Measurements from ENCODE around the gene CD83. TPM values are rescaled to one million over a fixed set of nuclear protein-coding genes. Genes with fewer than 3 reads are reported as not detected.

CD83 gene
- total RNA-seq, 1 donor from 2014 or later = 1.8 TPM

GRCh38 chr6:14170128-14170527, 52.6 kb downstream of the CD83 start:
- Histone ChIP-seq H3K79me2 (ENCODE audit: insufficient read depth, low read length) (no peaks in the 10 kb centered on the region), H4K20me1 (ENCODE audit: insufficient read depth, low read length) (no peaks in the 10 kb centered on the region), H2AFZ (ENCODE audit: low read depth, low read length) (no peak overlapping the region), H3K9me3 (ENCODE audit: insufficient read depth, low read depth, low read length) (peaks cover 11% of the 10 kb centered on the region), H3K4me1 (ENCODE audit: insufficient read depth, low read length) (peaks cover under 1% of the 10 kb centered on the region), H3K36me3 (ENCODE audit: insufficient read depth, low read length) (no peaks in the 10 kb centered on the region), H3K27ac (ENCODE audit: low read depth, low read length) (no peak overlapping the region), H3K4me2 (ENCODE audit: low read length) (no peak overlapping the region), H3K9ac (ENCODE audit: low read length) (no peak overlapping the region), H3K27me3 (ENCODE audit: insufficient read depth, low read length) (no peaks in the 10 kb centered on the region), H3K4me3 (ENCODE audit: insufficient read depth, low read depth, low read length) (no peak overlapping the region)
- TF ChIP-seq, protein P1, sequence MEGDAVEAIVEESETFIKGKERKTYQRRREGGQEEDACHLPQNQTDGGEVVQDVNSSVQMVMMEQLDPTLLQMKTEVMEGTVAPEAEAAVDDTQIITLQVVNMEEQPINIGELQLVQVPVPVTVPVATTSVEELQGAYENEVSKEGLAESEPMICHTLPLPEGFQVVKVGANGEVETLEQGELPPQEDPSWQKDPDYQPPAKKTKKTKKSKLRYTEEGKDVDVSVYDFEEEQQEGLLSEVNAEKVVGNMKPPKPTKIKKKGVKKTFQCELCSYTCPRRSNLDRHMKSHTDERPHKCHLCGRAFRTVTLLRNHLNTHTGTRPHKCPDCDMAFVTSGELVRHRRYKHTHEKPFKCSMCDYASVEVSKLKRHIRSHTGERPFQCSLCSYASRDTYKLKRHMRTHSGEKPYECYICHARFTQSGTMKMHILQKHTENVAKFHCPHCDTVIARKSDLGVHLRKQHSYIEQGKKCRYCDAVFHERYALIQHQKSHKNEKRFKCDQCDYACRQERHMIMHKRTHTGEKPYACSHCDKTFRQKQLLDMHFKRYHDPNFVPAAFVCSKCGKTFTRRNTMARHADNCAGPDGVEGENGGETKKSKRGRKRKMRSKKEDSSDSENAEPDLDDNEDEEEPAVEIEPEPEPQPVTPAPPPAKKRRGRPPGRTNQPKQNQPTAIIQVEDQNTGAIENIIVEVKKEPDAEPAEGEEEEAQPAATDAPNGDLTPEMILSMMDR (IDR thresholded peaks at IDR 0.05; ENCODE audit: insufficient read depth, low read depth, low read length) = no peak
- no peak for TF ChIP-seq EZH2 (IDR thresholded peaks at IDR 0.05; ENCODE audit: insufficient read depth, low read length)
- H3K9me3 Mint-ChIP-seq (ENCODE audit: unreplicated experiment) = peaks cover 20% of the 10 kb centered on the region
- no peak for DNase-seq (ENCODE audit: low read depth)
- no peaks in the 10 kb centered on the region for H3K36me3 Mint-ChIP-seq (ENCODE audit: low read depth, unreplicated experiment)
- peaks cover 6% of the 10 kb centered on the region for H3K27me3 Mint-ChIP-seq (ENCODE audit: low read depth, unreplicated experiment)
- H3K4me1 Mint-ChIP-seq (ENCODE audit: low read depth, unreplicated experiment) = peaks cover under 1% of the 10 kb centered on the region
- FAIRE-seq = no peak
- no peak overlapping the region for H3K27ac Mint-ChIP-seq (ENCODE audit: unreplicated experiment)
- no peak overlapping the region for H3K4me3 Mint-ChIP-seq (ENCODE audit: unreplicated experiment)

- Histone ChIP-seq H3K4me2 (ENCODE audit: low read length) (no peak overlapping the region), H3K27me3 (ENCODE audit: insufficient read depth, low read length) (peaks cover 6% of the 10 kb centered on the region), H2AFZ (ENCODE audit: low read depth, low read length) (no peak overlapping the region), H3K9ac (ENCODE audit: low read length) (no peak overlapping the region), H3K36me3 (ENCODE audit: insufficient read depth, low read length) (no peaks in the 10 kb centered on the region), H3K9me3 (ENCODE audit: insufficient read depth, low read depth, low read length) (peaks cover 11% of the 10 kb centered on the region), H4K20me1 (ENCODE audit: insufficient read depth, low read length) (no peaks in the 10 kb centered on the region), H3K79me2 (ENCODE audit: insufficient read depth, low read length) (no peaks in the 10 kb centered on the region), H3K4me3 (ENCODE audit: insufficient read depth, low read depth, low read length) (no peak overlapping the region), H3K27ac (ENCODE audit: low read depth, low read length) (no peak overlapping the region), H3K4me1 (ENCODE audit: insufficient read depth, low read length) (no peaks in the 10 kb centered on the region)
- no peaks in the 10 kb centered on the region for H3K4me1 Mint-ChIP-seq (ENCODE audit: low read depth, unreplicated experiment)
- no peak overlapping the region for H3K4me3 Mint-ChIP-seq (ENCODE audit: unreplicated experiment)
- no peaks in the 10 kb centered on the region for H3K36me3 Mint-ChIP-seq (ENCODE audit: low read depth, unreplicated experiment)
- FAIRE-seq = no peak
- TF ChIP-seq EZH2 (IDR thresholded peaks at IDR 0.05; ENCODE audit: insufficient read depth, low read length) = no peak
- TF ChIP-seq, protein P1 (IDR thresholded peaks at IDR 0.05; ENCODE audit: insufficient read depth, low read depth, low read length) = no peak
- no peak overlapping the region for H3K27ac Mint-ChIP-seq (ENCODE audit: unreplicated experiment)
- peaks cover 13% of the 10 kb centered on the region for H3K27me3 Mint-ChIP-seq (ENCODE audit: low read depth, unreplicated experiment)
- H3K9me3 Mint-ChIP-seq (ENCODE audit: unreplicated experiment) = peaks cover 20% of the 10 kb centered on the region
- DNase-seq (ENCODE audit: low read depth) = no peak
Observed at GRCh38 chr6:14172562-14172961, 55.0 kb downstream of the CD83 start.

- TF ChIP-seq, protein P1 (IDR thresholded peaks at IDR 0.05; ENCODE audit: insufficient read depth, low read depth, low read length) = no peak
- no peak for TF ChIP-seq EZH2 (IDR thresholded peaks at IDR 0.05; ENCODE audit: insufficient read depth, low read length)
Observed at GRCh38 chr6:14174226-14174625, 56.7 kb downstream of the CD83 start.

More at GRCh38 chr6:14174226-14174625, 56.7 kb downstream of the CD83 start:
- no peak overlapping the region for H3K9ac ChIP-seq (ENCODE audit: low read length)
- H2AFZ ChIP-seq (ENCODE audit: low read depth, low read length) = no peak overlapping the region
- no peak overlapping the region for H3K27ac ChIP-seq (ENCODE audit: low read depth, low read length)
- no peak overlapping the region for H3K4me3 Mint-ChIP-seq (ENCODE audit: unreplicated experiment)
- peaks cover 9% of the 10 kb centered on the region for H3K9me3 Mint-ChIP-seq (ENCODE audit: unreplicated experiment)
- H3K4me3 ChIP-seq (ENCODE audit: insufficient read depth, low read depth, low read length) = no peak overlapping the region
- H3K4me1 Mint-ChIP-seq (ENCODE audit: low read depth, unreplicated experiment) = peaks cover 3% of the 10 kb centered on the region
- H3K79me2 ChIP-seq (ENCODE audit: insufficient read depth, low read length) = no peaks in the 10 kb centered on the region
- peaks cover 13% of the 10 kb centered on the region for H3K27me3 Mint-ChIP-seq (ENCODE audit: low read depth, unreplicated experiment)
- peaks cover 9% of the 10 kb centered on the region for H3K9me3 ChIP-seq (ENCODE audit: insufficient read depth, low read depth, low read length)
- peaks cover 6% of the 10 kb centered on the region for H3K27me3 ChIP-seq (ENCODE audit: insufficient read depth, low read length)
- no peaks in the 10 kb centered on the region for H3K4me1 ChIP-seq (ENCODE audit: insufficient read depth, low read length)
- no peaks in the 10 kb centered on the region for H3K36me3 ChIP-seq (ENCODE audit: insufficient read depth, low read length)
- no peaks in the 10 kb centered on the region for H3K36me3 Mint-ChIP-seq (ENCODE audit: low read depth, unreplicated experiment)
- H3K4me2 ChIP-seq (ENCODE audit: low read length) = no peak overlapping the region
- H4K20me1 ChIP-seq (ENCODE audit: insufficient read depth, low read length) = no peaks in the 10 kb centered on the region
- no peak for FAIRE-seq
- H3K27ac Mint-ChIP-seq (ENCODE audit: unreplicated experiment) = no peak overlapping the region
- no peak for DNase-seq (ENCODE audit: low read depth)
